IMR-90 (cell line): Measurements from ENCODE around the gene KCNMA1. TPM values are rescaled to one million over a fixed set of nuclear protein-coding genes. Genes with fewer than 3 reads are reported as not detected.

Source experiments
- ATAC-seq: fragments of 200-7000 bp; cut with Tn5 transposase; 2 replicates; pipeline ENCODE4 v1.9.1; 2020; ENCODE audit warnings: low read depth, mild to moderate bottlenecking, moderate library complexity
- BruUV-seq: library from RNA; stranded (reverse); fragments of 400-500 nt; replicated peaks from 2 replicates; lab custom pipeline; 2021; lab: Mats Ljungman, UMichigan
- CTCF ChIA-PET: fragments of 300-600 bp; formaldehyde crosslinking; extraction: SDS; loops from one replicate; lab custom pipeline; 2021; ENCODE audit warnings: antibody characterized with exemption; lab: Yijun Ruan, JAX
- POLR2A ChIA-PET: fragments of 300-600 bp; sonication (Branson Sonifier 250); formaldehyde crosslinking; loops from one replicate; lab custom pipeline; 2022; ENCODE audit warnings: antibody characterized with exemption; ENCODE audit not compliant: unreplicated experiment; lab: Charles Lee
- DNase-seq: peaks from one replicate; pipeline ENCODE4 v3.0.0; 2013
- H2AFZ ChIP-seq: replicated peaks from 2 replicates; pipeline ENCODE3; 2013; ENCODE audit warnings: low read length, mild to moderate bottlenecking; ENCODE audit not compliant: poor library complexity
- H2AK5ac ChIP-seq: 2 replicates; pipeline ENCODE4 v1.6.1; 2013; ENCODE audit warnings: low read depth, low read length, inconsistent platforms
- H2AK9ac ChIP-seq: replicated peaks from 2 replicates; pipeline ENCODE3; 2013; ENCODE audit warnings: mild to moderate bottlenecking, low read depth, low read length, moderate library complexity; ENCODE audit not compliant: poor library complexity
- H2BK120ac ChIP-seq: 2 replicates; pipeline ENCODE4 v1.6.1; 2013; ENCODE audit warnings: low read depth, low read length, inconsistent platforms
- H2BK15ac ChIP-seq: 3 replicates; pipeline ENCODE4 v1.6.1; 2013; ENCODE audit warnings: low read depth, low read length, inconsistent platforms
- H2BK20ac ChIP-seq: 2 replicates; pipeline ENCODE4 v1.6.1; 2013; ENCODE audit warnings: low read depth, mild to moderate bottlenecking, inconsistent platforms, low read length, moderate library complexity
- H2BK5ac ChIP-seq: 2 replicates; pipeline ENCODE4 v1.6.1; 2013; ENCODE audit warnings: mild to moderate bottlenecking, low read depth, low read length, inconsistent platforms; ENCODE audit not compliant: poor library complexity, severe bottlenecking
- H3K14ac ChIP-seq: replicated peaks from 2 replicates; pipeline ENCODE4 v1.6.1; 2013; ENCODE audit warnings: low read depth, low read length, inconsistent platforms
- H3K18ac ChIP-seq: 2 replicates; pipeline ENCODE4 v1.6.1; 2013; ENCODE audit warnings: low read depth, low read length, control low read depth
- H3K23ac ChIP-seq: 2 replicates; pipeline ENCODE4 v1.6.1; 2013; ENCODE audit warnings: low read depth, low read length, inconsistent platforms
- H3K27ac ChIP-seq: 2 replicates; pipeline ENCODE4 v1.5.1; 2013; ENCODE audit warnings: mild to moderate bottlenecking, control low read depth, low read length; ENCODE audit not compliant: insufficient read depth
- H3K27me3 ChIP-seq: 2 replicates; pipeline ENCODE4 v1.6.1; 2013; ENCODE audit warnings: low read length; ENCODE audit not compliant: control insufficient read depth, insufficient read depth
- H3K36me3 ChIP-seq: 2 replicates; pipeline ENCODE4 v1.6.1; 2013; ENCODE audit warnings: low read length, mixed read lengths; ENCODE audit not compliant: control insufficient read depth, insufficient read depth
- H3K4ac ChIP-seq: 2 replicates; pipeline ENCODE4 v1.6.1; 2013; ENCODE audit warnings: low read depth, low read length, inconsistent platforms
- H3K4me1 ChIP-seq: 2 replicates; pipeline ENCODE4 v1.6.1; 2013; ENCODE audit warnings: low read length, mixed read lengths; ENCODE audit not compliant: control insufficient read depth, insufficient read depth
- H3K4me2 ChIP-seq: 2 replicates; pipeline ENCODE4 v1.6.1; 2013; ENCODE audit warnings: low read depth, mild to moderate bottlenecking, control low read depth, low read length, moderate library complexity
- H3K4me3 ChIP-seq: 2 replicates; pipeline ENCODE4 v1.5.1; 2013; ENCODE audit warnings: low read depth, mild to moderate bottlenecking, control low read depth, low read length, moderate library complexity; ENCODE audit not compliant: insufficient read depth
- H3K56ac ChIP-seq: 2 replicates; pipeline ENCODE4 v1.6.1; 2013; ENCODE audit warnings: low read length, inconsistent platforms; ENCODE audit not compliant: insufficient read depth; ENCODE audit errors: extremely low read depth
- H3K79me1 ChIP-seq, 2 experiments: 2 replicates each; pipeline ENCODE4 v1.6.1; 2013; ENCODE audit warnings: low read length in 2 of 2, inconsistent platforms in 1 of 2, low read depth in 1 of 2
- H3K9ac ChIP-seq: 2 replicates; pipeline ENCODE4 v1.6.1; 2013; ENCODE audit warnings: low read depth, low read length, control low read depth
- H3K9me1 ChIP-seq: 2 replicates; pipeline ENCODE4 v1.6.1; 2013; ENCODE audit warnings: low read length, inconsistent platforms; ENCODE audit not compliant: insufficient read depth
- H3K9me3 ChIP-seq: 2 replicates; pipeline ENCODE4 v1.6.1; 2013; ENCODE audit warnings: low read length; ENCODE audit not compliant: control insufficient read depth, insufficient read depth
- H4K20me1 ChIP-seq: 2 replicates; pipeline ENCODE4 v1.6.1; 2013; ENCODE audit warnings: low read length, inconsistent platforms; ENCODE audit not compliant: insufficient read depth
- H4K5ac ChIP-seq: 2 replicates; pipeline ENCODE4 v1.6.1; 2013; ENCODE audit warnings: mild to moderate bottlenecking, low read depth, low read length, control low read depth
- H4K8ac ChIP-seq, 2 experiments: 2 replicates each; pipeline ENCODE4 v1.6.1; 2013; ENCODE audit warnings: low read depth in 2 of 2, low read length in 2 of 2, control low read depth in 1 of 2, inconsistent platforms in 1 of 2
- H4K91ac ChIP-seq: 2 replicates; pipeline ENCODE4 v1.6.1; 2013; ENCODE audit warnings: low read depth, low read length, inconsistent platforms; ENCODE audit not compliant: insufficient read depth
- BHLHE40 ChIP-seq: fragments of 150-350 bp; IDR thresholded peaks from 2 replicates; pipeline ENCODE4 v1.6.1; 2016; ENCODE audit warnings: mild to moderate bottlenecking, low read depth, low read length
- CEBPB ChIP-seq: IDR thresholded peaks from 2 replicates; pipeline ENCODE4 v1.6.1; 2012; ENCODE audit warnings: low read depth, low read length, improper control_type of control experiment
- CHD1 ChIP-seq: IDR thresholded peaks from 2 replicates; pipeline ENCODE4 v1.6.1; 2012; ENCODE audit warnings: low read depth, low read length, improper control_type of control experiment
- ELK1 ChIP-seq: fragments of 150-350 bp; IDR thresholded peaks from 2 replicates; pipeline ENCODE4 v1.6.1; 2016; ENCODE audit warnings: low read depth, mild to moderate bottlenecking, low read length, moderate library complexity, borderline replicate concordance
- FOS ChIP-seq: fragments of 150-350 bp; IDR thresholded peaks from 2 replicates; pipeline ENCODE4 v1.6.1; 2016; ENCODE audit warnings: low read depth, low read length
- MAFK ChIP-seq: IDR thresholded peaks from 2 replicates; pipeline ENCODE4 v1.6.1; 2012; ENCODE audit warnings: low read depth, low read length, improper control_type of control experiment
- MAZ ChIP-seq: IDR thresholded peaks from 2 replicates; pipeline ENCODE4 v1.6.1; 2012; ENCODE audit warnings: low read depth, mild to moderate bottlenecking, low read length, improper control_type of control experiment, moderate library complexity, borderline replicate concordance
- MXI1 ChIP-seq: IDR thresholded peaks from 2 replicates; pipeline ENCODE4 v1.6.1; 2012; ENCODE audit warnings: low read depth, mild to moderate bottlenecking, low read length, moderate library complexity, borderline replicate concordance
- NFE2L2 ChIP-seq: fragments of 150-350 bp; IDR thresholded peaks from 2 replicates; pipeline ENCODE4 v1.6.1; 2016; ENCODE audit warnings: low read depth, mild to moderate bottlenecking, low read length
- POLR2A ChIP-seq: IDR thresholded peaks from 2 replicates; pipeline ENCODE4 v1.6.1; 2012; ENCODE audit warnings: mild to moderate bottlenecking, low read depth, low read length
- RAD21 ChIP-seq: IDR thresholded peaks from 2 replicates; pipeline ENCODE4 v1.6.1; 2012; ENCODE audit warnings: low read length, improper control_type of control experiment
- RCOR1 ChIP-seq: IDR thresholded peaks from 2 replicates; pipeline ENCODE4 v1.6.1; 2012; ENCODE audit warnings: mild to moderate bottlenecking, low read length, improper control_type of control experiment; ENCODE audit not compliant: insufficient replicate concordance
- RFX5 ChIP-seq: IDR thresholded peaks from 2 replicates; pipeline ENCODE4 v1.8.0; 2012; ENCODE audit warnings: low read depth, mild to moderate bottlenecking, low read length, moderate library complexity
- SMC3 ChIP-seq: fragments of 150-350 bp; IDR thresholded peaks from 2 replicates; pipeline ENCODE4 v1.6.1; 2016; ENCODE audit warnings: low read depth, mild to moderate bottlenecking, antibody characterized with exemption, low read length, moderate library complexity
- USF2 ChIP-seq: fragments of 150-350 bp; IDR thresholded peaks from 2 replicates; pipeline ENCODE4 v1.6.1; 2017; ENCODE audit warnings: mild to moderate bottlenecking, antibody characterized with exemption, low read length, low read depth
- dilution Hi-C: fragments of 300-500 bp; cut with HindIII; formaldehyde crosslinking; loops from one replicate; pipeline ENCODE4 v1.14.3; 2018; ENCODE audit warnings: low sequenced_read_pairs; ENCODE audit not compliant: unreplicated experiment
- in situ Hi-C: fragments of 300-500 bp; cut with MboI; formaldehyde crosslinking; loops from 3 replicates; pipeline ENCODE4 v1.14.3; 2019; ENCODE audit warnings: low sequenced_read_pairs, inconsistent platforms, mixed read lengths
- intact Hi-C: fragments of 100-400 bp; cut with micrococcal nuclease; formaldehyde crosslinking; loops from 2 replicates; pipeline ENCODE4 v1.10.0; 2022
- polyA plus RNA-seq, 3 experiments: library from polyadenylated mRNA; depleted of rRNA; stranded (reverse); fragments of >200 nt; gene quantifications; 2 replicates each; pipeline ENCODE4 v1.2.3, GENCODE V29; 2012; ENCODE audit warnings: low replicate concordance in 1 of 3
- total RNA-seq: library from RNA; depleted of rRNA; stranded (reverse); fragments of >200 nt; gene quantifications from 2 replicates; pipeline ENCODE4 v1.2.3, GENCODE V29; 2012

KCNMA1 gene
- total and polyA plus RNA-seq, 2 of the 4 experiments (the other 2 are of a cell fraction) = 25.6 to 29.6 TPM

- TF ChIP-seq RAD21 = no peak
Measured at GRCh38 chr10:77240041-77240652, 397.5 kb downstream of the KCNMA1 start (continued).

- Histone ChIP-seq H4K91ac (no peak overlapping the region), H2BK15ac (no peak overlapping the region), H3K56ac (no peak overlapping the region), H2BK20ac (no peak overlapping the region), H3K36me3 (no peaks in the 10 kb centered on the region), H3K18ac (no peak overlapping the region), H4K20me1 (no peaks in the 10 kb centered on the region), H3K9me1 (peaks cover 9% of the 10 kb centered on the region), H2AFZ (no peak overlapping the region), H2BK120ac (no peak overlapping the region), H3K27ac (no peak overlapping the region), H4K8ac (no peak overlapping the region), H3K4ac (no peak overlapping the region), H3K27me3 (no peaks in the 10 kb centered on the region), H3K4me3 (no peak overlapping the region), H3K4me2 (no peak overlapping the region), H3K23ac (no peak overlapping the region), H4K5ac (no peak overlapping the region), H3K9ac (no peak overlapping the region), H3K9me3 (no peaks in the 10 kb centered on the region), H3K14ac (no peak overlapping the region), H3K4me1 (peaks cover 12% of the 10 kb centered on the region), H2AK5ac (no peak overlapping the region; the same call in 1 of the 2 replicates), H3K79me1 (no peaks in the 10 kb centered on the region), H2BK5ac (no peak overlapping the region), H2AK9ac (no peak overlapping the region)
- ChIA-PET CTCF (interaction anchor here (0.6 kb wide), 1 partner anchor 1942 kb away, joined by 4 read pairs; no protein-coding TSS in a partner anchor), POLR2A (no interaction called here)
- ATAC-seq (no peak), DNase-seq (no peak)
- dilution Hi-C loops = no loop called here
- in situ Hi-C loops = no loop called here
- no peak for TF ChIP-seq BHLHE40
- no peak for TF ChIP-seq MXI1
- no peak for TF ChIP-seq NFE2L2
- TF ChIP-seq MAFK = no peak
- TF ChIP-seq SMC3 = no peak
- no peak for TF ChIP-seq CHD1
- TF ChIP-seq RAD21 = no peak
- TF ChIP-seq RCOR1 = no peak
- no peak for TF ChIP-seq CEBPB
- TF ChIP-seq MAZ = no peak
- no peak for TF ChIP-seq ELK1
- no peak for TF ChIP-seq POLR2A
- no peak for TF ChIP-seq RFX5
- no peak for TF ChIP-seq FOS
- no peak for TF ChIP-seq USF2
- intact Hi-C loops = no loop called here
- no TSS peak for BruUV-seq
Measured at GRCh38 chr10:77237120-77237519, 400.5 kb downstream of the KCNMA1 start.
